Ureter (tissue), 1 donor: ENCODE data around the gene KRT35. TPM values are rescaled to one million over a fixed set of nuclear protein-coding genes. Genes with fewer than 3 reads are reported as not detected.

Source experiments
- DNase-seq: peaks from one replicate; pipeline ENCODE4 v3.0.0-alpha.2; 2020; ENCODE audit warnings: low spot score
- total RNA-seq: library from RNA; stranded (reverse); gene quantifications from one replicate; pipeline ENCODE4 v1.2.4, GENCODE V29; 2023
- donor health status: DM: yes; HTN: yes; CAD: no.

The KRT35 gene
- total RNA-seq, 1 donor from 2014 or later: not detected

DNA sequence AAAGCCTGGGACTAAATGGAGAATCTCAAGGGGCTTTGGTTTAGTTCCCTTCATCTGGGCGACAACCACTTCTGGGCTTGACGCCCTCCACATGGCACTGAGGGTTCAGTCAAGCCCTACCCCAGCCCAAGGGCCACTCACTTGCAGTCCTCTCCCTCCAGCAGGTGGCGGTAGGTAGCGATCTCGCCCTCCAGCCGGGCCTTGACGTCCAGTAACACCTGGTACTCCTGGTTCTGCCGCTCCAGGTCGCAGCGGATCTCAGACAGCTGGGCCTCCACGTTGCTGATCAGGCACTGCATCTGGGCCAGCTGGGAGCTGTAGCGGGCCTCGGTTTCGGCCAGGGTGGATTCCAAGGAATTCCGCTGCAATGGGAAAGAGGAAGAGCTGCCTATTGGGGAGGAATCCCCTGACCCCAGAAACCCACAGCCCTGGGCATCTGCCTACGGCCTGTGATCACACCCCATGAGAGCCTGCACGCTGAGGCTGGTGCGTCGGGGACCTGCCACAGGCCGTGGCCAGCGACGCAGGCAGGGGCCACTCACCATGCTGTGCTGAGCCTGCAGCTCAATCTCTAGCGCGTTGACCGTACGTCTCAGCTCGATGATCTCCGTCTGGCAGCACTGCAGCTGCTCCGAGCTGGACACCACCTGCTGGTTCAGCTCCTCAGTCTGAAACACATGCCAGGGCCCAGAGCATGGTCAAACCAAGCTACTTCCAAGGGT, 6.0 kb upstream of the KRT35 start:
- no peak for DNase-seq

DNA sequence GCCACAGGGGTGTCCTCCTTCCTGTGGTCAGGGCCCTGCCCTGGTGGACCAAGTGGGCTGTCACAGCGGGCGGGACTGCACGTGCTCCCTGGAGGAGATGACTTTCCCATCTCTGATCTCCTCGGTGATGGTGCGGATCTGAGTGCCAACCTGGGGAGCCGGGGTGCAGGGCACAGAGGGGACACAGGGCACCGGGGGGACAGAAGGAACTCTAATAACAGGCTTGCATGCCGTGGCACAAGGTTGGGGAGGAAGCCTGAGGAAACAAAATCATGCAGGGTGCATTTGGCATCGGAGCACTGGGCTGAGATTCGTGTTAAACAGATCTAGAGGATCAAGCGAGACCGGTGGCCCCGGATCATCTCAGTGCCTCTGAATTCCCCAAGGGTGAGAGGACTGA, 5.4 kb upstream of the KRT35 start:
- no peak for DNase-seq

DNA sequence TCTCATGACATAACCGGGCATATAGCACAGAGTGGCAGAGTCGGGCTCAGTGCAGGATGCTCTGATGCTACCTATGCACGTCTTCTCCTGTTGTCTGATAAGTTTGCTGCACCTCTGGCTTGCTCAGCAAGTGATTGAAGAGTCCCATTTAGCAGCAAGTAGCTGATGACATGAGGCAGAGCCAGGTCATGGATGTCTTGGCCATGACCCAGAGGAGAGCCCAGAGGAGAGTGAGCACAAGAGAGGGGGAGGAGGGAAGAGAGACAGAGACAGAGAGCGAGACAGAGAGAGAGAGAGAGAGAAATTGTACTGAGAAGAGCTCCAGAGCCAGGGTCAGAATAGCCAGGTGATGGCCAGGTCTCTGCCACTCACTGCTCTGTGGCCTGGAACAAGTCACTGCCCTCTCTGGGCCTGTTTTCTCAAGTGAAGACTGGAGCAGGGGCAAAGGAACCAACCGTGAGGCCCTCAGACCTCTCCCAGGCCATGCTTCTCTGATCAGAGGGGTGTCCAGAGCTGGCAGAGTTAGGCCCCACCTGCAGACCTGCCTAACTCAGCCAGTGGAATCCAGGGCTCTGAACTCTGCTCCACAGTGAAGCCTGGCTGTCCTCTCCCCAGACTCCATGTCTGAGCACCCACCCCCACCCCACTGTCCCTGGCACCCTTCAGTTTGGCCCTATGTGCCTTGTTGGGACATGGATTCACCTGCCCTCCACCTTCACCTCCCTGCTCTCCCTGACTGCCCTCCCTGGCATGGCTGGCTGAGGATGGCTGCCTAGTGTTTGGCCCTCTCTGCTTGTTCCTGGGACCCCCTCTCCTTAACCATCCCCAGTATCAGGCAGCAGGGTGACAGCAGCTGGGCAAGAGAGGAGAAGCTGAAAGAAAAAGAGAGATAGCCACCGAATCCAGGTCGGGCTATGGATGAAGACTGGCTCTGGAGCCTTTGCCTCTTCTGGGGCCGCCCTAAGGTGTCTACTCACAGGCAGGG, 4.3 kb upstream of the KRT35 start:
- no peak for DNase-seq

DNA sequence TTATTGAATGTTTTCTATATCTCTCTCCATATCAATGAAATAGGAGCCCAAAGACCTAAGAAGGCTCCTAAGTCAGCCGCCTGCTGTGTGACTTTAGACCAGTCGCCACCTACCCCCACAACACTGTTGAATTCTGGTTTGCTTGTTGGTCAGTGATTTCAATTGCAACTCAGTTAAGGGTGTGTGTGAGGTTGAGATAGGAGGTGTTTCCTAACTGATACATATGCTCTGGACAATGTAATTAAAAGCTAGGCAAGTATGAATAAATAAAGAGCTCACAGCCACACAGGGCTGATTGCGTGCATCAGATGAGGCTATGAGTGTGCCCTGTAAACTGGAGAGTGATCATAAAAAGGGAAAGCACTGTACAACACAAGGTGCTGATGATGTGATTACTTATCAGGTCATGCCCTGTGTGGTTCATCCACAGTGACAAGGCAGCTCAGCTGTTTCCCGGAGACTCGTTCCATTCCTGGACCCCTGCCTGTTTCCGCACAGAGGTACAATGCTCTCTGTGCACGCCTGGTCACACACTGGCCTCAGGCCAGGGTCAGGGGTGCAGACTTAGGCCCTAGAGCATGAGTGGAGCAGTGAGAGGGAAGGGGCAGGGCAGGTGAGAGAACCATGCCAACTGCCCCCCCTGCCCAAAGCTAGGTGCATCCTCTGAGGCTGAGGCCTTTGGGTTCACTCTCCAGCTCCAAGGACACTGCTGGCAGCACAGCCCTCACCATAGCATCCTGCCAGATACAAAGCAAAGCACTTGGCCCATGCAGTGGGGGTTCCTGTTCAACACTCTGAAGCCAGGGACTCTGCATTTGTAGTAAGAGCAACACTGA, 3.3 kb upstream of the KRT35 start:
- DNase-seq: no peak

DNA sequence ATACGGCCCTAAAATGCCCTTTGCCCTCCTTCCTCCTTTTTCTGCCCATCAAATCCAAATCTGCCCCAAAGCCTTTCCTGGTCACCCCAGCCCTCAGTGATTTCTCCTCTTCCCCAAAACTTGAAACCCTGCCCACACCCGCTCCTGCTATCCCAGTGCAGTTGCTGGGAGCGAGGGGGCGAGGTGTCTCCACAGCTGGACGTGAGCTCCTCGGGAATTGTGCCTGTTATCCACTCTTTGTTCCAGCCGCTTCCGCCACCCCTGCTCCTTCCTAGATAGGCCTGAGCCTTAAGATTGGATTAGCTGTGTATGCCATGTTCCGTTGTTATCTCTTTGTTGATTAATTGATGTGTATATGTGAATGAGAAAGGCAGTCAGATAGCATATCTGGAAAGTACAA, 2.6 kb upstream of the KRT35 start:
- no peak for DNase-seq

DNA sequence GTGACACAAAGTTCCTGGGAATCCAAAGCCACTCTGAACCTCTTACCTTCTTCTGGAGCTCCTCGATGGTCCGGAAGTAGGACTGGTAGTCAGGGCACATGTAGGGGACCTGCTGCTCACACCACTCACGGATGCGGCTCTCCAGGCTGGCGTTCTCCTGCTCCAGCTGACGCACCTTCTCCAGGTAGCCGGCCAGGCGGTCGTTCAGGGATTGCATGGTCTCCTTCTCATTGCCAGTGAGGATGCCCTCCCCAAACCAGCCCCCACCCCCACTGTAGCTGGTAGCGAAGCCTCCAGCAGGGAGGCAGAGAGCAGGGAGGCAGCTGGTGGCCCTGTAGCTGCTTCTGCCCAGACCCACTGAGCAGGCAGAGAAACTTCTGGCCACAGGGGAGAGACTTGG, 370 bp downstream of the KRT35 start:
- DNase-seq: no peak

DNA sequence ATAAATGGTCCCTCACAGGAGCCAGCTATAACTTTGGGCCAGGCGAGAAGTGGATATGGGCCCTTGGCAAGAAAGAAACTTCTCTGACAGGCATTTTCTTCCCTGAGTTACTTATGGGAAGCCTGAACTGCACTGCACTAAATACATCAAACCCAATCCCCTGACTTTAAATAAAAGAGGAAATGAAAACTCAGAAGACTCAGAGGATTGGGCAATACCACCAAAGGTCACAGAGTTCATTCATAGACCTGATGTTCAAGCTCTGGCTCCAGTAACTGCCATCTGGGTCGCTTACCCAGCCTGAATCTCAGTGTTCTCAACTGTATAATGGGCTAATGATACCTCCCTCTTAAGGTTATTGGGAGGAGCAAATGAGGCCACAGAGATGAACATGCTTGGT, 815 bp downstream of the KRT35 start:
- DNase-seq: no peak

DNA sequence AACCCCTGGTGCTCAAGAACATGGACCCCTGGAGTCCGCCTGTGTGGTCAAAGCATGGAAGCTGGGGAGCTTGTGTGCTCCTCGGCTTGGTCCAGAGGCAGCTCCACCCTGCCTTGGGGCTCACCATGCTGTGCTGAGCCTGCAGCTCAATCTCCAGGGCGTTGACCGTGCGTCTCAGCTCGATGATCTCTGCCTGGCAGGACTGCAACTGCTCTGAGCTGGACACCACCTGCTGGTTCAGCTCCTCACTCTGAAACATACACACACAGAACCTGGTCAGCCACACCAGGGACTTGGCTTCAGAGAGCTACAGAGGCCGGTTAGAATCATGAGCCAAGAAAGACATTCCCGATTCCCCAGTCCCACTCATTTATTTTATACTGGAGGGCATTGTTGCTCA, 2.7 kb downstream of the KRT35 start:
- no peak for DNase-seq

DNA sequence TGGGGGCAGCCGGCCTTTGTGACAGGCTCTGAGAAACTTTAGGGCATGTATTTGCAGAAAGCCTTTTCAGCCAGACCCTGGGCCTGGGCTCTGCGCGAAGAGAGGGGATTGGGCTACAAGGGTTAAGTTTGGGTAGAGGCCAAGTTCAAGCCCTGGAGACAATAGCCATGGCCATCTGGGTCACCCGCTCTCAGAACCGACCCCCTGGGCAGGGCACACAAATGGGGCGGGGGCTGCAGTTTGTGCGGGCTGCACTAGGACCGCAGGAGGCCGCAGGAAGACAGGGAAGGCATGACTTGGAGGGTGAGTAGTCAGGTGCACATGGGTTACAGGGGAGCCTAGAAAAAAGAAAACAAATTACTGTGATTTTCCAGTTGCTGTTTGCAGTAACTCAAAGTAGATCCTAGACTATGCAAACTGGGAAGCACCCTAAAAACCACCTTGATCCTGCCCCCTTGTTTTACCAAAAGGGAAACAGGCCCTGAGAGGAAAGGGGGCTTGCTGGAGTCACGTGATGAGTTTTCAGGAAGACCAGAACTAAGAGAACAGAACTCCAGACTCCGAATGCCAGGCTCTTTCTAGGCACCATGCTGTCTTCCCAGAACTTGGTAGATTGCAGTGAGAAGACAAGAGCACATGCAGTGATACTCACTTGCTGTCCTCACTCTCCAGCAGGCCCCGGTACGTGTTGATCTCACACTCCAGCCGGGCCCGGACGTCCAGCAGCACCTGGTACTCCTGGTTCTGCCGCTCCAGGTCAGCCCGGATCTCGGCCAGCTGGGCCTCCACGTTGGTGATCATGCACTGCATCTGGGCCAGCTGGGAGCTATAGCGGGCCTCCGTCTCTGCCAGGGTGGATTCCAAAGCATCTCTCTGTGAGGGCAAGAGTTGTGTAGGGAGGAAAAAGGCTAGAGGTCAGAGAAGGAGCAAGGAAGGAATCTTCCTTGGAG, 3.8 kb downstream of the KRT35 start:
- no peak for DNase-seq

DNA sequence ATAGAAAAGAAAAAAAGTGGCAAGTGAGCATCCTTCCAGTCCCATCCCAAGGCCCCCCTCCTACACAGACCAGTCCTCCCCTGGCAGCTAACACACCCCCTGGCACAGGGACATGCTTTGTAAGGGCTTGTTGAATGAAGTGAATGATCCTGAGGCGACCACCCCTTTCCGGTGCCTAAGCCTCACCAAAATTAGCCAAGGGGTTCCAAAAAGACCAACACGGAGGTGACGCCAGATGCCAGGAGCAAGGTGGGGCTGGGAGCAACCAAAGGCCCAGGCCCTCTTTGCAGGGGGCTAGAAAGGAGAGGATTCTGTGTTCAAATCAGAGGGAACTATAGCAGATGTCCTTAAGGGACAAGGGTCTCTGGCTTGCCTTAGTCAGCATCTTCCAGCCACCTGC, 5.5 kb downstream of the KRT35 start:
- DNase-seq: no peak

DNA sequence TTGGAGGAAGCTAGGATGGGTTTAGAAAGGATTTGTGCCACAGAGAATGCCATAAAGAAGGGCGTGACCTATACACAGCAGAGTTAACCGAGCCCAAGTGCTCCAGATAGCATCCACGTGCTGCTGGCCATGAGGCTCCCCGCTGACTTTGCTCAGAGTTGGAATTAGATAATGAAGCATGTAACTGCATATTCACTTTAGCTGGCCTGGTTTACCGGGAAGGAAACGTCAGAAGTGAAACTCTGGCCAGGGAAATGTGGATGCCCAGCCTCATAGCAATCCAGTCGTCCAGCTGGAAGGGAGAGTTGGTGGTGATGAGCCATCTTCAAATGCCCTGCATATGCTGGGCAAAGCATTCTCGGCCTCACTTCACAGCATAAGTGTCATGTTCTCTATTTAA, 6.1 kb downstream of the KRT35 start:
- no peak for DNase-seq

DNA sequence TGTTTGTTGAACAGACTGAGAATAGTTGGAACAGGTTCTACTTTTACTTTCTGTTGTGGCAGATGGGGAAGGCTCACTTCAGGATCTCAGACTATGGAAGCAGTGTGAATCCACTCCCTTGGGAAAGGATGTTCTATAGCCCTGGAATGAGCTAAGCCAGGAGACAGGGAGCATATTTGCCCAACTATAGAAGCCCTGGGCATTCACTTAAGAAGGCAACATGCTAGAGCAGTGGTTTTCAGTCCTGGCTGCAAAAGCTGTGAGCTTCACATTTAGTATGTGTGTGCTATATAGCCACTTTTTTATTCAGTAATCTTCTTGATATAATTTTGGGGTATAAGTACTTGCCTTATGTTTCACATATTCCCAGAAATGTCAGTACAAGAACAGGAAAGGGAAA, 12.6 kb downstream of the KRT35 start:
- DNase-seq: no peak

DNA sequence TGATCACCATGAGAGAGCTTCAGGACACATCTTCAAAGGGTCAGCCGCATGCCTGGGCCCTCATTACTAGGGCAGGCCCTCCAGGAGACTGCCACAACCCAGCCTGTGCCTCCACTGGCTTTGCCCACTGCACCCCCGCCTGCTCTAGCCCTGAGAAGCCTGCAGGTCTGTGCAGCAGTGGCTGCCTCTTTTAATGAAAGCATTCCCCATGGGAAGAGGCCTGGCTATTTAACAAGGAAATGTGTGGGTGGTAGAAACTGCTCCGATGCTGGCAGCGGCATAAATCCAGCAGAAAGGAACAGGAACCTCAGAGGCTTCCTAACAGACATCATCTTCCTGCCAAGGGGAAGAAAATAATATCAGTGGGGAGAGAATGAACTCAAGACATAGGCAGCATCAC, 13.4 kb downstream of the KRT35 start:
- no peak for DNase-seq

DNA sequence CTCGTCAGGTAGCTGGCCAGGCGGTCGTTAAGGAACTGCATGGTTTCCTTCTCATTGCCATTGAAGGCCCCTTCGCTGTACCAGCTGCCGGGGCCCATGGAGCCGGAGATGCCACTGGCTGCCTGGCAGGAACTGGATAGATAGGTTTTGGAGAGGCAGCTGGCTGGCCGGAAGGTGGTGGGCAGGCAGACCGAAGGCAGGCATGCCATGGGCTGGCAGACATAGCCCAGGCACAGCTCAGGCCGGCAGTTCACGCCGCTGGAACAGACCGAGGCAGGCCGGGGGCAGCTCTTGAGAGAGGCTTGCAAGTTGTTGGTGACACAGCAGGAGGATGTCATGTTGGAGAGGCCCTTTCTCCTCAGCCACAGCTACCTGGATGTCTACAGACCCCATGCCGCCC, 14.0 kb downstream of the KRT35 start, which contains the start of gene KRT32:
Gene KRT32, minus strand, starts transcription at position 399 of the 400 bp plus-strand sequence. Its CDS starts 61 bp downstream, at position 338.
- no peak for DNase-seq

DNA sequence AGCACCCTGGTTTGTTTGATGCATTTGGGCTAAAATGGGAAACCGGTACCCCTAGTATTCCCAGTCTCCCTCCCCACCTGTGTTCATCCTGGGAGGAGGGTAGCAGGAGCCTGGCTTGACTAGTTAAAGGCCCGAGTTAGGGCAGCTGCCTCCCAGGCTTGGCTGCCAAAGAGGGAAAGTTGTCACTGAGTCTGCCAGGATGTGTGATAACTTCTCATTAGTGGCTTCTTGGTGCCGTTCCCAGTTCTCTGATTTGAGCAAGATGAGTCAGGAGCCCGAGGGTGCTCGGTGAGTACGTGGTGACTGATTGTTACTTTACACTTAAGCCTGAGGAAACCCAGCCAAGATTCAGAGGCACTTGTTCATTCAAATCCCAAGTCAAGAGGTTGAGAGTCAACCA, 16.3 kb downstream of the KRT35 start:
- DNase-seq: peak; percentile 60

DNA sequence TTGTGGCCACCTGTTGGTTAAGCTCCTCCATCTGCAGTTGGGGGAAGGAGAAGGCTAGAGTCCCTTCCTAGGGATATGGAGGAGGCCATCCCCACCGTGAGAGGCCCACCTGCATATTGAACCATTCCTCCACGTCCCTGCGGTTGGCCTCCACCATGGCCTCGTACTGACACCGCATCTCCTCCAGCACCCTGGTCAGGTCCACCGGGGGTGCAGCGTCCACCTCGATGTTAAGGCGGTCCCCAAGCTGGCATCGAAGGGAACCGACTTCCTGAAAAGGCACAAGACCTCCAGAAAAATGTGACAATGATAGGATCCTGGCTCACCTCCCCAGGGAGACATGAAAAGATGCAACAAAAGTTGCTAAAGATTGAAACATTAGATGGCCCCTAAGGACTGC, 16.8 kb downstream of the KRT35 start:
- no peak for DNase-seq

DNA sequence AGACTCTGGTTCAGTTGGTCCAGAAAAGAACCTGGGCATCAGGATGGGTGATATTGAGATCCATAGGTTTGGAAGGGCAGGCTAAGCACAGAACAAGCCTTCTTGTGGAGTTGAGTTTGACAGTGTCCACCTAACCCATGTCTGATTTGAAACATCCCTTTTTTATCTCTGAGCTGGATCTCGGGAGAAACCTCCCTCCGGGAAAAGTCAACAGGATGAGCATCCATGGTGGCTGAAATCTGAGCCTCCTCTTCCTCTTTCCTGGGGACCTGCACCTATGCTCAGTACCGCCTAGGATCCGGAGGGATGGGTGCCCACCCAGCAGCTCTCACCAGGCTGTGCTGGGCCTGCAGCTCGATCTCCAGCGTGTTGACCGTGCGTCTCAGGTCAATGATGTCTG, 17.2 kb downstream of the KRT35 start:
- no peak for DNase-seq

DNA sequence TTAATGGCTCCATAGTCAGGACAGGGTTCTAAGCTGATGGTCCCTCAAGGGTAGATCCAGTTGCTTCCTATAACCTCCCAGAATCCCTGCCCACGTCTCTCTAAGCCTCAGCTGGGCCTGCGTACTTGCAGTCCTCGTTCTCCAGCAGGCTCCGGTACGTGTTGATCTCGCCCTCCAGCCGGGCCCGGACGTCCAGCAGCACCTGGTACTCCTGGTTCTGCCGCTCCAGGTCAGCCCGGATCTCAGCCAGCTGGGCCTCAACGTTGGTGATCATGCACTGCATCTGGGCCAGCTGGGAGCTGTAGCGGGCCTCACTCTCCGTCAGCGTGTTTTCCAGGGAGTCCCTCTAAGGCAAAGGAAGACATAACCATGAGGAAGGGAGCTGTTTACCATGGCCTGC, 18.2 kb downstream of the KRT35 start:
- DNase-seq: no peak

DNA sequence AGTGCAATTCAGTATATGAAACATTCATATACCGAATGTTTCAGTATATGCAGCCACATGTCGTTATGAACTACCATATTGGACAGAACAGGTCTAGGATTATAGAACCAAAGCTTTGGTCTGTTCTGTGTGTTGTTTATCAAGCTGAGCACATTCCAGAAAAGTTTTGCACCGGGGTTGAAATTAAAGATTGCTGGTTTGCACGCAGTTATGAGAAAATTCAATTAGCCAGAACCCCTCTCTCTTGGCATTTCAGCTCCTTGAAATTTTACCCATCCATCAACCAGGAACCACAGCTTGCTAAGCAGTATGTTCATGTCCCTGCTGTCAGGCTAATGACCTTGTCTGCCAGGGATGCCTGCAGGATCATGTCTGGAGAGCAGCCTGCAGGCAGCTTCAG, 23.3 kb downstream of the KRT35 start:
- no peak for DNase-seq

DNA sequence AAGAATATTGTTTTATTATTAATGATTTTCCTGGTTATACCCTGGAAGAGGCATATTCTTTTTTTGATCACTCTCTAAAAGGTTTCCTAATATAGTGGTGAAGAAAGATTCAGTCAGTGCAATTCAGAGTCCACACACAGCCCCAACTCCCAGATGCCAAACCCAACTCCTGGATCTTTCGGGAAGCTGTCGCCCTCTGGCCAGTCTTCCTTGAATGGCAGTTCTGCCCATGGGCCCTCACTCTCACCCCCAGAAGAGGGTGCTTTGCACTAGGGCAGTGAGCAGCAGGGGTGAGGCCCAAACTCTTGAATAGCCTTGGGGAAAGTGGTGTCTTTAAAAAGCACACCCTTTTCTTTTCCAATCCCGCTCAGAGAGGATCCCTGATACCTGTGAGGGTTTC, 24.7 kb downstream of the KRT35 start:
- DNase-seq: no peak

DNA sequence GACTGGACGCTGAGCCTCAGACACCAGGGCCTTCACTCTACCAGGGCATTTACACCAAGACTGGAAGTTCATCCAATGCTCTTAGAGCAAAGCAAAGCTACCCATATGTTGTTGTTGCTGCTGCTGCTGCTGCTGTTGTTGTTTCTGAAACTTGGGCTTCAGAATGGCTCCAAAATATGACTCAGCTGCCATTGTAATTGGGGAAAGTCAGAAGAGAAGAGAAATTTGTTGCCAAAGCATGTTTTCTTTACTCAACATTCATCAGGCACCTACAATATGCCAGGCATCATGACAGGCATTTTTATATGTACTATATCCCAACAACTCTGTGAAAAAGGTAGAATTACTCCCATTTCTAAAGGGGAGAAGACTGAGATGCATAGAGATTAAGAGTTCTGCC, 25.7 kb downstream of the KRT35 start:
- DNase-seq: no peak
